ENCODE measurements around the gene PLEKHA8. TPM values are rescaled to one million over a fixed set of nuclear protein-coding genes. Genes with fewer than 3 reads are reported as not detected.

The PLEKHA8 gene
- total RNA-seq, 4 donors from 2014 or later = 2.3 to 3.2 (median 2.6) TPM

DNA sequence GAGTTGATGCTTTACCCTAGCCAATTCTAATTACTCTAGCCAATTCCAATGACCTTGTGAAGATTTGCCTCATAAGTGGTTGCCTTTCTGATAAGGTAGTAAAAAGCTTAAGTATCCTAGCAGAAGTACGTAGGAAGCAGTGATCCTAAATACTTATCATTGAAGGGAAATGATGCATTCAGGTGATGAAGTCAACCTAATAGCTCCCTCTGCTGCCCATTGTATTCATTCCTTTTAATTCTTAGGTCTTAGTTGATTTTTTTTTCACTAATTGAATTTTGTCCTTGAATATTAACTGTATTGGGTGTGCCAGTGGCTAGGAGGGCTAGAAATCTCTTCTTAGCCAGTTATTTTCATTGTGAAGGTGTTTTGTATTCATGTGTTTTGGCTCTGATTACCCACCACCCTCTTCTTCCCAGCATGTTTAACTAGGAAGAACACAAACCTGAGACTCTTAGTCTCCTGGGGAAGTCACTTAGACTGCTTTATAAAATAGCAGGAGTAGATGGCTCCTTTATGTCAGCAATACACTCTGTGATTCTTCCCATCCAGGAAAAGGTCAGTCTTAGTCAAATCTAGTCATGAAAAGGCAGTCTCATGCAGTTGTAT, 46.3 kb downstream of the PLEKHA8 start:
- Histone ChIP-seq H3K4me1 (peaks cover 0 to 3% of the 10 kb centered on the region in 2 donors), H3K36me3 (no peaks in the 10 kb centered on the region), H3K4me3 (no peak overlapping the region), H3K27me3 (no peaks in the 10 kb centered on the region), H3K9me3 (no peaks in the 10 kb centered on the region), H3K27ac (no peak overlapping the region)
- no peak for ATAC-seq
- in situ Hi-C loops (cut with MboI; ENCODE audit: low sequenced_read_pairs in 4 of 4) (no loop called here), intact Hi-C loops (cut with DNase I; ENCODE audit: low total_unique reads) (no loop called here)
- DNase-seq = no peak
- no peak for TF ChIP-seq POLR2A (IDR thresholded peaks at IDR 0.05)
- TF ChIP-seq, protein P1, sequence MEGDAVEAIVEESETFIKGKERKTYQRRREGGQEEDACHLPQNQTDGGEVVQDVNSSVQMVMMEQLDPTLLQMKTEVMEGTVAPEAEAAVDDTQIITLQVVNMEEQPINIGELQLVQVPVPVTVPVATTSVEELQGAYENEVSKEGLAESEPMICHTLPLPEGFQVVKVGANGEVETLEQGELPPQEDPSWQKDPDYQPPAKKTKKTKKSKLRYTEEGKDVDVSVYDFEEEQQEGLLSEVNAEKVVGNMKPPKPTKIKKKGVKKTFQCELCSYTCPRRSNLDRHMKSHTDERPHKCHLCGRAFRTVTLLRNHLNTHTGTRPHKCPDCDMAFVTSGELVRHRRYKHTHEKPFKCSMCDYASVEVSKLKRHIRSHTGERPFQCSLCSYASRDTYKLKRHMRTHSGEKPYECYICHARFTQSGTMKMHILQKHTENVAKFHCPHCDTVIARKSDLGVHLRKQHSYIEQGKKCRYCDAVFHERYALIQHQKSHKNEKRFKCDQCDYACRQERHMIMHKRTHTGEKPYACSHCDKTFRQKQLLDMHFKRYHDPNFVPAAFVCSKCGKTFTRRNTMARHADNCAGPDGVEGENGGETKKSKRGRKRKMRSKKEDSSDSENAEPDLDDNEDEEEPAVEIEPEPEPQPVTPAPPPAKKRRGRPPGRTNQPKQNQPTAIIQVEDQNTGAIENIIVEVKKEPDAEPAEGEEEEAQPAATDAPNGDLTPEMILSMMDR (IDR thresholded peaks at IDR 0.05 in 4 of 5, conservative IDR thresholded peaks at IDR 0.05 in 1 of 5) = no peak

DNA sequence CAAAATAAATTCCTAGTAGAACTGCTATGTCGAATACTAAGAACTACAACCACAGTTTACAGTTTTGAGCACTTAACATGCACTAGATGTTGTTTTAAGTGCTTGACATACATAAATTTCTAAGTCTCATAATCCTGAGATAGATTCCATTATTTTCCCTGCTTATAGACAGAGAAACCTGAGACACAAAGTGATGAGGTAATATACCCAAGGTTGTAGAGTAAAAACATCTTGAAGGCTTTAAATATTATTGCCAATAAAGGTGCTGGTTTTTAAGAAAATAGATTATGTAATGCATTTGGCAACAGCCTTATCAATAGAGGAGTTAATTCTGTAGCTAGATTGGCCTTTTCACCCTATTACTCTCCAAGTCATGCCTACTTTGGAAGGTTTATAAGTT, 48.2 kb downstream of the PLEKHA8 start:
- no peak overlapping the region for H3K27ac ChIP-seq
- no peaks in the 10 kb centered on the region for H3K36me3 ChIP-seq
- ATAC-seq (no peak), DNase-seq (no peak)
- H3K27me3 ChIP-seq = no peaks in the 10 kb centered on the region
- H3K4me3 ChIP-seq = no peak overlapping the region
- TF ChIP-seq POLR2A (IDR thresholded peaks at IDR 0.05) = no peak
- TF ChIP-seq, protein P1 (IDR thresholded peaks at IDR 0.05 in 4 of 5, conservative IDR thresholded peaks at IDR 0.05 in 1 of 5) = no peak
- intact Hi-C loops (cut with DNase I; ENCODE audit: low total_unique reads) (no loop called here), in situ Hi-C loops (cut with MboI; ENCODE audit: low sequenced_read_pairs in 4 of 4) (no loop called here)
- no peaks in the 10 kb centered on the region for H3K4me1 ChIP-seq
- no peaks in the 10 kb centered on the region for H3K9me3 ChIP-seq

DNA sequence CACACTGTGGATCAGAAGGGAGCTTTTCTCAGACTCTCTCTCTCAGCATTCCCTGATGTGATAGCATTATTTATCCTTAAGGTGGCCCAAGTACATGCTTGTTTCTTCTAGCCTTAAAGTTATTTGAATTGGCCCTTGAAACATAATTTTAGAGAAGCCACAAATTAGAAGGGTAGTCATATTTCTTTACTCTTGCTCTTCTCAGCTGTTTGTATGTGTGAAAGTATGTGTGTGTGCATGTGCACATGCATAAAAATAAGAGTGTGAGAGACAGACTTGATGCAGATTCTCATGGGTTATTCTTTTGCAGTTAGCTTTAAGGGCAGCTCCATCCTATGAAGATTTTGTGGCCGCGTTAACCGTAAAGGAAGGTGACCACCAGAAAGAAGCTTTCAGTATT, 50.1 kb downstream of the PLEKHA8 start:
- no peak overlapping the region for H3K4me3 ChIP-seq
- in situ Hi-C loops (cut with MboI; ENCODE audit: low sequenced_read_pairs in 4 of 4) = no loop called here
- H3K4me1 ChIP-seq = no peaks in the 10 kb centered on the region
- DNase-seq (no peak), ATAC-seq (no peak)
- no peaks in the 10 kb centered on the region for H3K27me3 ChIP-seq
- TF ChIP-seq POLR2A (IDR thresholded peaks at IDR 0.05) = no peak
- TF ChIP-seq, protein P1 (IDR thresholded peaks at IDR 0.05 in 4 of 5, conservative IDR thresholded peaks at IDR 0.05 in 1 of 5) = no peak
- H3K36me3 ChIP-seq = no peaks in the 10 kb centered on the region
- intact Hi-C loops (cut with DNase I; ENCODE audit: low total_unique reads) = no loop called here
- H3K27ac ChIP-seq = no peak overlapping the region
- H3K9me3 ChIP-seq = no peaks in the 10 kb centered on the region

DNA sequence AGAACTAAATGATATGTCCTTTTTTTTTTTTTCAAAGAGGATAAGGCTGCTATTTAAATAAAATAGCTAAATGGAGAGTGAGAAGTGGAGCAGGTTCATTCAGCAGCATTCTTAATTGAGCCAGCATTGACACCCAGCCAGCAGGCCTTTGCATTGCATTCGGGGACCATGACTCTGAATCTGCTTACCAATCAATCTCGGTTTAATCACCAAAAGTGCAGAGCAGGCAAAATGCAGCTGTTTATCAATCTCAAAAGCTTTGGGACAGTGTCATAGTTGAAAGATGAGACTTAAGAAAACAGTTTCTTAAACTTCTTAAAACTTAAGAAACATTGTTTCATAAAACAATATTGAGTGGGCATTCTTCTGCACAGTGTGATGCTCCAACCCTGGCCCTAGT, 51.7 kb downstream of the PLEKHA8 start:
- DNase-seq = no peak
- H3K36me3 ChIP-seq = no peaks in the 10 kb centered on the region
- no peak overlapping the region for H3K4me3 ChIP-seq
- intact Hi-C loops (cut with DNase I; ENCODE audit: low total_unique reads) = no loop called here
- no peak for ATAC-seq
- no peaks in the 10 kb centered on the region for H3K27me3 ChIP-seq
- TF ChIP-seq, protein P1 (IDR thresholded peaks at IDR 0.05 in 4 of 5, conservative IDR thresholded peaks at IDR 0.05 in 1 of 5) = no peak
- TF ChIP-seq POLR2A (IDR thresholded peaks at IDR 0.05) = no peak
- H3K9me3 ChIP-seq = no peaks in the 10 kb centered on the region
- H3K4me1 ChIP-seq = no peaks in the 10 kb centered on the region
- in situ Hi-C loops (cut with MboI; ENCODE audit: low sequenced_read_pairs in 4 of 4) = no loop called here
- no peak overlapping the region for H3K27ac ChIP-seq

DNA sequence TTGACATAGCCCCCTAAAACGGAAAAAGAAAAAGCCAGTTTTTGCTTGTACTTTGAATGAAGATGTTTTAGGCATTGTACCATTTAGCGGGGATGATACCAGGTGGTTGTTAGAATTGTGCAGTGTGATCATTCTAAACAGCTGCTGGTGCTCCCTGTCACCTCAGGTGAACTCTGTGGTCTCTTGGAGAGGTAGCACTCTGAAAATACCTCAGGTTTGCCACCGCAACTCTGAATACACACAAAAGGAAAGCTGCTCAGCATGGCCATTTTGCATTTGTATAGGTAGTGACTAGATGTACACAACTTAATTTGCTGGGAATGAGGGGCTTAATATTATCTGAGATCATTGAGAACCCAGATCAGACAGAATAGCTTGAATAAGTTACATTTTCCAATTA, 52.6 kb downstream of the PLEKHA8 start:
- no peaks in the 10 kb centered on the region for H3K9me3 ChIP-seq
- intact Hi-C loops (cut with DNase I; ENCODE audit: low total_unique reads) (no loop called here), in situ Hi-C loops (cut with MboI; ENCODE audit: low sequenced_read_pairs in 4 of 4) (no loop called here)
- no peak overlapping the region for H3K27ac ChIP-seq
- no peak overlapping the region for H3K4me3 ChIP-seq
- DNase-seq = no peak
- no peaks in the 10 kb centered on the region for H3K27me3 ChIP-seq
- ATAC-seq = no peak
- TF ChIP-seq POLR2A (IDR thresholded peaks at IDR 0.05) = no peak
- TF ChIP-seq, protein P1 (IDR thresholded peaks at IDR 0.05 in 4 of 5, conservative IDR thresholded peaks at IDR 0.05 in 1 of 5) = no peak
- H3K36me3 ChIP-seq = no peaks in the 10 kb centered on the region
- H3K4me1 ChIP-seq = no peaks in the 10 kb centered on the region
